Measurements from ENCODE around the gene MFAP3L.

DNA sequence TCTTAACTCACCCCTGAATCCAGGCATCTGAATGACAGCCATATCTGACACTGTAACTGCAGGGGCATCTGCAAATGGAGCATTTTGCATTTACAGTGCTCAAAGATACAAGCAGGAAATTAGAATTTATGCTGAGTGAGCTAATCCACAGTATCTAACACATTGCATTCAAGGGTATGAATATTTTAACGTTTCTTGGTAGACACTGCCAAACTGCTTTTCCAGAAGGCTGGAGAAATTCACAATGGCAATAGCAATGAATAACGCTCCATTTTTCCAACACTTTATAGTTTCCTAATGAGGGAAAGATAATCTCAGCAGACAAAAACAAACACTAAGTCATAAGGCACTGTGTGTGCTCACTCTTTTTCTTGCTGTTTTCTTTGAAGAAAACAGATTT is 32.6 kb upstream of the MFAP3L start:
- TF ChIP-seq EZH2 (IDR thresholded peaks at IDR 0.05; ENCODE audit: borderline replicate concordance, low read depth, low read length, severe bottlenecking) (no peak), POLR2A (IDR thresholded peaks at IDR 0.05; ENCODE audit: low read depth, low read length) (no peak), MYC (IDR thresholded peaks at IDR 0.05; ENCODE audit: low read depth, low read length) (no peak)
- TF ChIP-seq, protein P1, sequence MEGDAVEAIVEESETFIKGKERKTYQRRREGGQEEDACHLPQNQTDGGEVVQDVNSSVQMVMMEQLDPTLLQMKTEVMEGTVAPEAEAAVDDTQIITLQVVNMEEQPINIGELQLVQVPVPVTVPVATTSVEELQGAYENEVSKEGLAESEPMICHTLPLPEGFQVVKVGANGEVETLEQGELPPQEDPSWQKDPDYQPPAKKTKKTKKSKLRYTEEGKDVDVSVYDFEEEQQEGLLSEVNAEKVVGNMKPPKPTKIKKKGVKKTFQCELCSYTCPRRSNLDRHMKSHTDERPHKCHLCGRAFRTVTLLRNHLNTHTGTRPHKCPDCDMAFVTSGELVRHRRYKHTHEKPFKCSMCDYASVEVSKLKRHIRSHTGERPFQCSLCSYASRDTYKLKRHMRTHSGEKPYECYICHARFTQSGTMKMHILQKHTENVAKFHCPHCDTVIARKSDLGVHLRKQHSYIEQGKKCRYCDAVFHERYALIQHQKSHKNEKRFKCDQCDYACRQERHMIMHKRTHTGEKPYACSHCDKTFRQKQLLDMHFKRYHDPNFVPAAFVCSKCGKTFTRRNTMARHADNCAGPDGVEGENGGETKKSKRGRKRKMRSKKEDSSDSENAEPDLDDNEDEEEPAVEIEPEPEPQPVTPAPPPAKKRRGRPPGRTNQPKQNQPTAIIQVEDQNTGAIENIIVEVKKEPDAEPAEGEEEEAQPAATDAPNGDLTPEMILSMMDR (IDR thresholded peaks at IDR 0.05; ENCODE audit: extremely low read depth in 1 of 2, insufficient read depth in 1 of 2, low read depth in 1 of 2, low read length in 2 of 2), result no peak
- TF ChIP-seq, protein P2, sequence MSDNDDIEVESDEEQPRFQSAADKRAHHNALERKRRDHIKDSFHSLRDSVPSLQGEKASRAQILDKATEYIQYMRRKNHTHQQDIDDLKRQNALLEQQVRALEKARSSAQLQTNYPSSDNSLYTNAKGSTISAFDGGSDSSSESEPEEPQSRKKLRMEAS (IDR thresholded peaks at IDR 0.05; ENCODE audit: insufficient read depth, insufficient read length), result no peak

Measured in endothelial cell of umbilical vein (primary cell).